Activated T-cell treated with anti-CD3 and anti-CD28 coated beads, Interleukin-2, amount 50 U/mL, for 4 hours (primary cell): ENCODE data around the gene NCL. TPM values are rescaled to one million over a fixed set of nuclear protein-coding genes. Genes with fewer than 3 reads are reported as not detected.

Experiments used
- ATAC-seq, 2 donors: fragments of 200-7000 bp; cut with Tn5 transposase; one replicate each; pipeline ENCODE4 v1.10.0; 2021
- DNase-seq: peaks from one replicate; pipeline ENCODE4 v3.0.0-alpha.2; 2020
- H3K27me3 Mint-ChIP-seq: one replicate; pipeline ENCODE4 v1.8.0; 2021; ENCODE audit warnings: low read depth, mixed read lengths
- H3K36me3 Mint-ChIP-seq: one replicate; pipeline ENCODE4 v1.8.0; 2022; ENCODE audit warnings: mixed read lengths; ENCODE audit not compliant: insufficient read depth
- H3K4me1 Mint-ChIP-seq: one replicate; pipeline ENCODE4 v1.8.0; 2021; ENCODE audit warnings: low read depth, mixed read lengths
- H3K4me3 Mint-ChIP-seq: one replicate; pipeline ENCODE4 v1.8.0; 2021; ENCODE audit warnings: mild to moderate bottlenecking, moderate library complexity, mixed read lengths
- H3K9me3 Mint-ChIP-seq: one replicate; pipeline ENCODE4 v1.8.0; 2021; ENCODE audit warnings: mixed read lengths
- total RNA-seq, 3 donors: library from RNA; stranded (reverse); gene quantifications; one replicate each; pipeline ENCODE4 v1.2.1, GENCODE V29; 2021

Gene NCL
- total RNA-seq, 3 donors from 2014 or later: 1,928 to 2,267 (median 2,014) TPM

- Mint-ChIP-seq H3K36me3 (peaks cover 2% of the 10 kb centered on the region), H3K4me3 (no peak overlapping the region), H3K27me3 (no peaks in the 10 kb centered on the region), H3K4me1 (no peaks in the 10 kb centered on the region), H3K9me3 (peaks cover 19% of the 10 kb centered on the region)
- DNase-seq (no peak), ATAC-seq (no peak)
Observed at GRCh38 chr2:231429901-231430300, 34.4 kb downstream of the NCL start.

- H3K36me3 Mint-ChIP-seq: peaks cover 2% of the 10 kb centered on the region
- no peaks in the 10 kb centered on the region for H3K4me1 Mint-ChIP-seq
- no peaks in the 10 kb centered on the region for H3K27me3 Mint-ChIP-seq
- H3K9me3 Mint-ChIP-seq: peaks cover 19% of the 10 kb centered on the region
- no peak overlapping the region for H3K4me3 Mint-ChIP-seq
- ATAC-seq: no peak
- DNase-seq: no peak
Observed at GRCh38 chr2:231429152-231429551, 35.1 kb downstream of the NCL start.

DNA sequence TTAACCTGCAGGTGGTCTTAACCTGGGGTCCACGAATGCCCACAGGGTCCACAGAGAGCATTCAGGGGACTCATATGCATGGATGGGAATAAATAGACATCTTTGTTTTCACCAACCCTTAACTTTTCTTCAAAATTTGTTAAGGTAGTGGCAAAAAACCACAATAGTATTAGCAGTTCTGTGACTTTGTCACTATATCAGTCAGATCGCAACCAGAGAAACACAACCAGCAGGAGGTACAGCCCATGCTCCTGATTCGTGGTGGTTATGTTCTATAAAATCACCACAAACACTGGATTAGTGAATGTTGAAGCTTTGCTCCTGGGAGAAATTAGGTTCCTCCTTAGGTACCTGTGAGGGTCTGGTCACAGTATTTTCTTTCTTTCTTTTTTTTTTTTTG is 37.2 kb downstream of the NCL start:
- ATAC-seq: no peak

DNA sequence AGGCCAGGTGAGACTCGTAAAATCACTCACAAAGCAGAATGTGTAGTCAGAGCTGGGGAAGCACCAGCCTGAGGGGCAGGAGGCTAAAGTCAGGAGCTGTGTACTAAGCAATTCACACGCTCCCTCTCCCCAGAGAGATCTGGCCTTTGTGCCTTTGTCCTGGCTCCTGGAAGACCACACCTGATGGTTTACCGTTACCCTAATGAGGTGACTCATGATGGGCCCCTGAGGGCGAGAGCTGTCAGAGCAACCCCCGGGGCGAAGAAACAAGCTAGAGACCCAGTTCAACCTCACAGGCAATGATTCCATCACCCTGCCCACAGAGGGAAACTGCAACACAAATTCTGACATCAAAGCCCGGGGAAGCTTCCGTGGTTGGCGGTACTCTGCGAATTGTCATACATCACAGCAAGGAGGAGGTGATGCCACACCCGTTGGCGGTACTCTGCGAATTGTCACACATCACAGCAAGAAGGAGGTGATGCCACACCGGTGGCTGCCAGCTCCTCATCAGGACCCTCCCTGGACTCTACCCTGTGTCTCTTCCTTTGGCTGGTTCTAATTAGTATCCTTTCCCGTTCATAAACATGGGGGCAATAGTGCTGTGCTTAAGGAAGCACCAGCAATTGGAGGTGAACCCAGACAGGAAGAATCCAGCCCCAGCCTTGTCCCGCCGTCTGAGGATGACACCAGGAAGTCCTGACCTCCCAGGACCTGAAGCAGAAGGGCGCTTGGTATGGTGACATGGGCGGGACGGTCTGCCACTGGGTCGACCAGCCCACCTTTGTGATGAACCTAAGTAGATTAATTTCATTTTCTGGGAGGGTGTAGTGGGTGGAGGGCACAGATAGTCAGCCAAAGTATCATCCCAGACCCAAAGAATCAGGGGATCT is 38.2 kb downstream of the NCL start:
- no peaks in the 10 kb centered on the region for H3K36me3 Mint-ChIP-seq
- no peak overlapping the region for H3K4me3 Mint-ChIP-seq
- peaks cover 7% of the 10 kb centered on the region for H3K9me3 Mint-ChIP-seq
- no peaks in the 10 kb centered on the region for H3K27me3 Mint-ChIP-seq
- peak; percentile 66 to 92 for ATAC-seq
- DNase-seq: peak; percentile 68
- H3K4me1 Mint-ChIP-seq: no peaks in the 10 kb centered on the region

More for the DNA sequence above, 37.2 kb downstream of the NCL start:
- Mint-ChIP-seq H3K36me3 (peaks cover 2% of the 10 kb centered on the region), H3K4me1 (no peaks in the 10 kb centered on the region), H3K4me3 (no peak overlapping the region), H3K9me3 (peaks cover 18% of the 10 kb centered on the region), H3K27me3 (no peaks in the 10 kb centered on the region)
- DNase-seq: no peak

GRCh38 chr2:231425291-231425810 is 38.9 kb downstream of the NCL start:
- H3K4me3 Mint-ChIP-seq: no peak overlapping the region
- no peaks in the 10 kb centered on the region for H3K27me3 Mint-ChIP-seq
- no peaks in the 10 kb centered on the region for H3K4me1 Mint-ChIP-seq
- DNase-seq (no peak), ATAC-seq (no peak)
- no peaks in the 10 kb centered on the region for H3K36me3 Mint-ChIP-seq
- H3K9me3 Mint-ChIP-seq: peaks cover 1% of the 10 kb centered on the region

DNA sequence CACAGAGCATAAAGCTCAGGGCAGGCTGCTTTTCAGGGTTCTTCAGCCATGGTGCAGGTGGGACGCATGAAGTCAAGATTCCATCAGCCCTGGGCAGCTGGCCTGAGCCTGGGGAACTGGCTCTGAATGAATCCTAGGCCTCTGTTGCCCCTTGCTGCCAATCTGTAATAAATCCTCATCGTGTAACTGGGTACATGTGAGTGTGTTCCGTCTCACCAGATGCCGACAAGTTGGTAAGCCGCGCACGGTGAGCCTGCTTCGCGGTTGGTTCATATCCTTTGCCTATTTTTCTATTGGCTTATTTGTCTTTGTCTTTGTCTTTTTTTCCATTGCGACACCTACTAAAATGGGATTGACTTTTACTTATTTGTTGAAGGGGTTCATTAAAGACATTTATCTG is 41.1 kb downstream of the NCL start:
- ATAC-seq (no peak), DNase-seq (no peak)
- H3K4me3 Mint-ChIP-seq: no peak overlapping the region
- no peaks in the 10 kb centered on the region for H3K9me3 Mint-ChIP-seq
- no peaks in the 10 kb centered on the region for H3K4me1 Mint-ChIP-seq
- no peaks in the 10 kb centered on the region for H3K36me3 Mint-ChIP-seq
- H3K27me3 Mint-ChIP-seq: no peaks in the 10 kb centered on the region

GRCh38 chr2:231422056-231422455 is 42.2 kb downstream of the NCL start:
- H3K4me1 Mint-ChIP-seq: no peaks in the 10 kb centered on the region
- no peaks in the 10 kb centered on the region for H3K36me3 Mint-ChIP-seq
- H3K4me3 Mint-ChIP-seq: no peak overlapping the region
- H3K9me3 Mint-ChIP-seq: no peaks in the 10 kb centered on the region
- H3K27me3 Mint-ChIP-seq: peaks cover 3% of the 10 kb centered on the region
- no peak for DNase-seq
- ATAC-seq: no peak

DNA sequence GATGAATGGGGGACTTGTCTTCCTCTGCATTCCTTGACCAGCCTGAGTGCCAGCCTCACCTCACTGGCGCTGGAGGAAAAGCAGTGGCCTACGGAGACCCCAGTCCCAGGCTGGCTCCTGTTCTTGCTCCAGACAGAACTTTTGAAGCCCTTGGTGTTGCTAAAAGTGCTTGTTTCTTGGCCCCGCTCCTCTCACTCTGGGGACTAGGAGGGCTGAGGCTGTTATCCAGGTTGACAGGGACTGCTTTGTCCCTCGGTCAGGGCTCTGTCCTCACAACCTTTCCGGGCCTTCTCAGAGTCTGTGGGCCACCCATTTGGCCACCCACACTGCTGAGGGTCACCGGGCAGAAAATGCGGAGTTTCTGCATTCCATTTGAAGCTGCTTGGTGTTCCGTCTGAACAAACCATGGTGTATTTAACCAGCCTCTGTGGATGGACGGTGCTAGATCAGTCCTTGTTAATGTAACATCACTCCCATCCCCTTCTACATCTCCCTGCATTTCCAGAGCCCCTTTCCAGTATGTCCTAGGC is 43.2 kb downstream of the NCL start:
- no peak for ATAC-seq
- Mint-ChIP-seq H3K36me3 (no peaks in the 10 kb centered on the region), H3K9me3 (no peaks in the 10 kb centered on the region)

GRCh38 chr2:231418820-231419640 is 45.3 kb downstream of the NCL start:
- no peak for ATAC-seq
- DNase-seq: no peak
- Mint-ChIP-seq H3K4me3 (no peak overlapping the region), H3K27me3 (peaks cover 8% of the 10 kb centered on the region), H3K9me3 (no peaks in the 10 kb centered on the region), H3K36me3 (no peaks in the 10 kb centered on the region), H3K4me1 (no peaks in the 10 kb centered on the region)

More for the DNA sequence above, 43.2 kb downstream of the NCL start:
- no peak for DNase-seq
- H3K4me1 Mint-ChIP-seq: no peaks in the 10 kb centered on the region
- no peak overlapping the region for H3K4me3 Mint-ChIP-seq
- H3K27me3 Mint-ChIP-seq: peaks cover 3% of the 10 kb centered on the region

DNA sequence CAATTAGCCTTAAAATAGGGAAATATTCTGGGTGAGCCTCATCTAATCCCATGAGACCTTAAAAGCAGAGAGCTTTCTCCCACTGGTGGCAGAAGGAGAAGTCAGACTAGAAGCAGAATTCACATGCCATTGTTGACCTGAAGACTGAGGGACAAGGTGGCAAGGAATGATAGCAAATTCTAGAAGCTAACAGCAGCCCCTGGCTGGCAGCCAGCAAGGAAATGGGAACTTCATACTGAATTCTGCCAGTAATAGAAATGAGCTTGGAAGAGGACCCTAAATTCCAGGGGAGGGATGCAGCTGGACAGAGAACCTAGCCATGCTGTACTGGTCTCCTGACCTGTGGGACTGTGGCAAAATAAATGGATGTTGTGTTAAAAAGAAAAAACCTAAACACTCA is 49.3 kb downstream of the NCL start:
- H3K27me3 Mint-ChIP-seq: peaks cover 39% of the 10 kb centered on the region
- no peak for ATAC-seq
- H3K4me3 Mint-ChIP-seq: no peak overlapping the region
- peaks cover 4% of the 10 kb centered on the region for H3K36me3 Mint-ChIP-seq
- no peak for DNase-seq
- H3K9me3 Mint-ChIP-seq: peaks cover 6% of the 10 kb centered on the region
- peaks cover 8% of the 10 kb centered on the region for H3K4me1 Mint-ChIP-seq

- Mint-ChIP-seq H3K36me3 (peaks cover 4% of the 10 kb centered on the region), H3K4me1 (peaks cover 8% of the 10 kb centered on the region), H3K27me3 (peaks cover 40% of the 10 kb centered on the region), H3K4me3 (no peak overlapping the region), H3K9me3 (peaks cover 6% of the 10 kb centered on the region)
- no peak for ATAC-seq
- no peak for DNase-seq
Observed at GRCh38 chr2:231413921-231414476, 50.3 kb downstream of the NCL start.

GRCh38 chr2:231413456-231413855 is 50.8 kb downstream of the NCL start:
- peaks cover 8% of the 10 kb centered on the region for H3K4me1 Mint-ChIP-seq
- no peak for DNase-seq
- H3K27me3 Mint-ChIP-seq: peaks cover 43% of the 10 kb centered on the region
- H3K4me3 Mint-ChIP-seq: no peak overlapping the region
- peaks cover 6% of the 10 kb centered on the region for H3K9me3 Mint-ChIP-seq
- no peak for ATAC-seq
- H3K36me3 Mint-ChIP-seq: peaks cover 4% of the 10 kb centered on the region

DNA sequence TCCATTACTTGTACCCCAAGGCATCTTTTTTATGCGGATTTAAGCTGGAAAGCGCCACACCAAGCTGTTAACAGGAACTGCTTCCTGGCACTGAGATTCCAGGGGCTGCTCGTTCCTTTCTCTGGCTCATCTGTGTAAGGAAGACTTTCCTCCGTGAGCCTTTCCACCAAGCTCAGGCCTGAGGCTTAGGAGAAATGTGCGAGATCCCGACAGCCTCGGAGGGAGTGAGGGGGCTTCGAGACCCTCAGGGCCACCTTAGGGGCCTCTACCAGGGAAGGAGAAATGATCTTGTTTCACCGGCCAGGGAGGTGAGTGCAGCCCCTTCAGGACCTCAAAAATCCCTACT is 51.7 kb downstream of the NCL start:
- Mint-ChIP-seq H3K36me3 (peaks cover 4% of the 10 kb centered on the region), H3K4me3 (peak overlapping the region; percentile 26), H3K4me1 (peaks cover 8% of the 10 kb centered on the region), H3K9me3 (peaks cover 6% of the 10 kb centered on the region), H3K27me3 (peaks cover 40% of the 10 kb centered on the region)
- ATAC-seq: no peak
- no peak for DNase-seq
